HG03280 (cell line): ENCODE data around the gene UCP3.

ENCODE experiments used
- ATAC-seq: cut with Tn5 transposase; IDR thresholded peaks from one replicate; pipeline ENCODE4 v1.9.1; 2021; ENCODE audit warnings: mild to moderate bottlenecking, moderate library complexity; ENCODE audit not compliant: unreplicated experiment

UCP3 gene

GRCh38 chr11:74018331-74019005 lies 9.6 kb upstream of the UCP3 start:
- no peak for ATAC-seq

- ATAC-seq, result no peak
These were observed 8.7 kb upstream of the UCP3 start for GRCh38 chr11:74017631-74018030.

- ATAC-seq, result no peak
These were observed 7.2 kb upstream of the UCP3 start for GRCh38 chr11:74015919-74016684.

GRCh38 chr11:74014880-74015279 lies 6.0 kb upstream of the UCP3 start:
- no peak for ATAC-seq

- ATAC-seq, result no peak
These were observed 4.3 kb upstream of the UCP3 start for GRCh38 chr11:74013141-74013540.

- ATAC-seq, result no peak
These were observed 3.4 kb upstream of the UCP3 start for GRCh38 chr11:74012074-74012809.

- peak; percentile 69 for ATAC-seq
These were observed 2.6 kb upstream of the UCP3 start for GRCh38 chr11:74011360-74012073.

GRCh38 chr11:74010306-74011300 lies 1.7 kb upstream of the UCP3 start:
- ATAC-seq, result no peak

GRCh38 chr11:74009675-74010305 lies 905 bp upstream of the UCP3 start:
- ATAC-seq, result no peak

GRCh38 chr11:74009230-74009547 lies 304 bp upstream of the UCP3 start:
- no peak for ATAC-seq

GRCh38 chr11:74007691-74008372 lies 1.1 kb downstream of the UCP3 start:
- ATAC-seq, result no peak

- ATAC-seq, result no peak
These were observed 2.1 kb downstream of the UCP3 start for GRCh38 chr11:74006743-74007304.

GRCh38 chr11:74005721-74006517 lies 3.0 kb downstream of the UCP3 start:
- no peak for ATAC-seq

GRCh38 chr11:74004759-74005615 lies 3.9 kb downstream of the UCP3 start:
- no peak for ATAC-seq

- no peak for ATAC-seq
These were observed 4.7 kb downstream of the UCP3 start for GRCh38 chr11:74004046-74004695.

- no peak for ATAC-seq
These were observed 6.1 kb downstream of the UCP3 start for GRCh38 chr11:74002832-74003231.
